AG10803 (cell line): ENCODE measurements around the gene ENTREP3.

Source experiments
- DNase-seq: peaks from one replicate; pipeline ENCODE4 v3.0.0; 2010; ENCODE audit warnings: low read depth
- H3K4me3 ChIP-seq: 2 replicates; pipeline ENCODE4 v1.5.1; 2011; ENCODE audit warnings: mild to moderate bottlenecking, low read length, control low read depth
- CTCF ChIP-seq: conservative IDR thresholded peaks from 2 replicates; pipeline ENCODE4 v1.5.1; 2011; ENCODE audit warnings: mild to moderate bottlenecking, low read length, control low read depth, inconsistent platforms

ENTREP3 gene

GRCh38 chr1:155277902-155278688, 22.8 kb upstream of the ENTREP3 start:
- TF ChIP-seq CTCF = peak; percentile 41
- no peak for DNase-seq
- peak overlapping the region; percentile 76 for H3K4me3 ChIP-seq

GRCh38 chr1:155277070-155277901, 22.0 kb upstream of the ENTREP3 start, which contains the start of gene HCN3:
Gene HCN3 (plus strand): TSS chr1:155277463. CDS start chr1:155277591, 128 bp downstream.
- peak; percentile 24 for TF ChIP-seq CTCF
- peak within 1 kb of the TSS; percentile 76 for H3K4me3 ChIP-seq
- DNase-seq = peak; percentile 90

- DNase-seq = peak; percentile 91
- no peak for TF ChIP-seq CTCF
- H3K4me3 ChIP-seq = peak within 1 kb of the TSS; percentile 92
These were observed 18.3 kb upstream of the ENTREP3 start, which contains the start of gene CLK2 for GRCh38 chr1:155273343-155274245. Gene CLK2 (minus strand): TSS chr1:155273504. CDS start chr1:155270977, 2,527 bp downstream.

GRCh38 chr1:155272466-155273342, 17.4 kb upstream of the ENTREP3 start:
- no peak for TF ChIP-seq CTCF
- peak overlapping the region; percentile 92 for H3K4me3 ChIP-seq
- DNase-seq = peak; percentile 62

GRCh38 chr1:155269381-155269780, 14.1 kb upstream of the ENTREP3 start:
- no peak overlapping the region for H3K4me3 ChIP-seq
- DNase-seq = no peak
- TF ChIP-seq CTCF = no peak

GRCh38 chr1:155268630-155269029, 13.3 kb upstream of the ENTREP3 start:
- no peak for DNase-seq

More at GRCh38 chr1:155268630-155269029, 13.3 kb upstream of the ENTREP3 start:
- no peak for TF ChIP-seq CTCF
- H3K4me3 ChIP-seq = no peak overlapping the region
